GM12878 (cell line): ENCODE data around the gene STX7. TPM values are rescaled to one million over a fixed set of nuclear protein-coding genes. Genes with fewer than 3 reads are reported as not detected.

Source experiments
- ATAC-seq: fragments of 200-7000 bp; cut with Tn5 transposase; 3 replicates; pipeline ENCODE4 v1.9.1; 2020; ENCODE audit warnings: mild to moderate bottlenecking, moderate library complexity
- BruUV-seq: library from RNA; stranded (reverse); fragments of 400-500 nt; replicated peaks from 2 replicates; lab custom pipeline; 2021; lab: Mats Ljungman, UMichigan
- CTCF ChIA-PET: fragments of 300-600 bp; sonication (Branson Sonifier 250); formaldehyde crosslinking; extraction: SDS; loops from one replicate; lab custom pipeline; 2021; ENCODE audit warnings: inconsistent platforms; lab: Yijun Ruan, JAX
- POLR2A ChIA-PET: fragments of 350-600 bp; formaldehyde crosslinking; extraction: SDS; loops from one replicate; lab custom pipeline; 2021; ENCODE audit warnings: inconsistent platforms; lab: Charles Lee
- RAD21 ChIA-PET: fragments of 300-600 bp; sonication (Branson Sonifier 250); formaldehyde crosslinking; loops from one replicate; lab custom pipeline; 2023; ENCODE audit warnings: antibody characterized with exemption; ENCODE audit not compliant: unreplicated experiment; lab: Charles Lee
- SMC1A ChIA-PET: fragments of 300-600 bp; sonication (Branson Sonifier 250); formaldehyde crosslinking; loops from one replicate; lab custom pipeline; 2023; ENCODE audit not compliant: unreplicated experiment, uncharacterized antibody; lab: Charles Lee
- DNase-seq: peaks from one replicate; pipeline ENCODE4 v3.0.0-alpha.2; 2011; ENCODE audit warnings: low read depth, low spot score
- FAIRE-seq: peaks from 3 replicates; lab custom pipeline; 2011; peaks lifted over from hg19 to GRCh38; lab: Jason Lieb, UNC
- H2AFZ ChIP-seq: 2 replicates; pipeline ENCODE4 v1.6.0; 2011; ENCODE audit warnings: low read depth, low read length, control low read depth; ENCODE audit not compliant: control insufficient read depth
- H3K27ac ChIP-seq: 2 replicates; pipeline ENCODE4 v1.5.1; 2011; ENCODE audit warnings: control low read depth; ENCODE audit not compliant: control insufficient read depth, insufficient read depth
- H3K27me3 ChIP-seq, 2 experiments: replicated peaks in 1 of 2; 2 replicates each; pipeline versions ENCODE4 v1.6.0 to v1.6.1; 2011; ENCODE audit warnings: low read length in 1 of 2; ENCODE audit not compliant: control insufficient read depth in 2 of 2, insufficient read depth in 2 of 2
- H3K36me3 ChIP-seq, 2 experiments: 2 replicates each; pipeline ENCODE4 v1.5.1; 2011; ENCODE audit warnings: low read length in 1 of 2; ENCODE audit not compliant: control insufficient read depth in 2 of 2, insufficient read depth in 2 of 2
- H3K4me1 ChIP-seq: 2 replicates; pipeline ENCODE4 v1.6.1; 2011; ENCODE audit warnings: mild to moderate bottlenecking, low read length, moderate library complexity, mixed read lengths; ENCODE audit not compliant: control insufficient read depth, insufficient read depth
- H3K4me2 ChIP-seq: 2 replicates; pipeline ENCODE4 v1.6.0; 2011; ENCODE audit warnings: control low read depth; ENCODE audit not compliant: control insufficient read depth, insufficient read depth
- H3K4me3 ChIP-seq: fragments of 200-600 bp; sonication (generic); 2 replicates; pipeline ENCODE4 v1.5.1; 2016
- H3K79me2 ChIP-seq: 2 replicates; pipeline ENCODE4 v1.6.0; 2011; ENCODE audit warnings: low read length; ENCODE audit not compliant: control insufficient read depth, insufficient read depth
- H3K9ac ChIP-seq: 2 replicates; pipeline ENCODE4 v1.8.0; 2011; ENCODE audit warnings: low read length, control low read depth, mixed read lengths; ENCODE audit not compliant: control insufficient read depth, insufficient read depth
- H3K9me3 ChIP-seq: replicated peaks from 3 replicates; pipeline ENCODE4 v1.5.1; 2011; ENCODE audit warnings: mild to moderate bottlenecking, low read length; ENCODE audit not compliant: control insufficient read depth, insufficient read depth
- H4K20me1 ChIP-seq: 2 replicates; pipeline ENCODE4 v1.6.0; 2011; ENCODE audit not compliant: control insufficient read depth, insufficient read depth
- ATF7 ChIP-seq: fragments of 450-650 bp; IDR thresholded peaks from 2 replicates; pipeline ENCODE4 v1.6.1; 2016; ENCODE audit warnings: low read depth, mild to moderate bottlenecking
- BRCA1 ChIP-seq: IDR thresholded peaks from 2 replicates; pipeline ENCODE4 v1.6.1; 2011; ENCODE audit warnings: low read depth, low read length, improper control_type of control experiment
- CREB1 ChIP-seq: IDR thresholded peaks from 2 replicates; pipeline ENCODE4 v1.6.1; 2012; ENCODE audit warnings: low read depth, mild to moderate bottlenecking, inconsistent platforms
- EP300 ChIP-seq, 2 experiments: fragments of 150-350 bp in 1 of 2; IDR thresholded peaks; 2 replicates each; pipeline ENCODE4 v1.6.1; 2011 to 2012; ENCODE audit warnings: low read depth in 2 of 2, low read length in 2 of 2, borderline replicate concordance in 1 of 2, improper control_type of control experiment in 1 of 2, inconsistent platforms in 1 of 2; ENCODE audit not compliant: control insufficient read depth in 1 of 2
- FOXM1 ChIP-seq: IDR thresholded peaks from 2 replicates; pipeline ENCODE4 v1.6.1; 2012; ENCODE audit warnings: low read depth, mild to moderate bottlenecking, inconsistent platforms, low read length, moderate library complexity
- JUNB ChIP-seq: IDR thresholded peaks from 2 replicates; pipeline ENCODE4 v1.6.1; 2016; ENCODE audit warnings: antibody characterized with exemption, mild to moderate bottlenecking
- KAT2A ChIP-seq: conservative IDR thresholded peaks from 2 replicates; pipeline ENCODE4 v1.6.1; 2011; ENCODE audit warnings: low read depth, low read length; ENCODE audit not compliant: control insufficient read depth
- MEF2B ChIP-seq: fragments of 450-650 bp; IDR thresholded peaks from 2 replicates; pipeline ENCODE4 v1.6.1; 2018; ENCODE audit warnings: mild to moderate bottlenecking, moderate library complexity; ENCODE audit not compliant: partially characterized antibody, poor library complexity, severe bottlenecking
- MYC ChIP-seq: IDR thresholded peaks from 2 replicates; pipeline ENCODE4 v1.6.1; 2011; ENCODE audit warnings: mild to moderate bottlenecking, low read length, moderate library complexity, inconsistent platforms; ENCODE audit not compliant: insufficient read depth, insufficient replicate concordance, insufficient read length, severe bottlenecking
- RAD21 ChIP-seq: IDR thresholded peaks from 2 replicates; pipeline ENCODE4 v1.6.1; 2011; ENCODE audit warnings: mild to moderate bottlenecking, low read depth, low read length, moderate library complexity; ENCODE audit not compliant: insufficient read depth
- RFX5 ChIP-seq: IDR thresholded peaks from 2 replicates; pipeline ENCODE4 v1.6.1; 2011; ENCODE audit warnings: low read depth, low read length, improper control_type of control experiment
- SIN3A ChIP-seq: IDR thresholded peaks from 2 replicates; pipeline ENCODE4 v1.6.1; 2012; ENCODE audit warnings: low read depth, low read length, improper control_type of control experiment
- ZNF217 ChIP-seq: fragments of 450-650 bp; IDR thresholded peaks from 2 replicates; pipeline ENCODE4 v1.6.1; 2017; ENCODE audit warnings: antibody characterized with exemption, mild to moderate bottlenecking
- in situ Hi-C: fragments of 300-500 bp; cut with MboI; formaldehyde crosslinking; loops from 9 replicates; pipeline ENCODE4 v1.14.3; 2018; ENCODE audit warnings: mixed read lengths
- intact Hi-C: fragments of 100-400 bp; cut with micrococcal nuclease; formaldehyde crosslinking; loops from one replicate; pipeline ENCODE4 v1.14.2; 2022; ENCODE audit not compliant: unreplicated experiment
- polyA plus RNA-seq, 11 experiments: library from polyadenylated mRNA; depleted of rRNA in 4 of 11; unstranded in 6 of 11; stranded (reverse) in 5 of 11; fragments of >200 nt; fragmentation: Nextera tagmentation in 4 of 11; fragmentation: Illumina TruSeq in 1 of 11; extraction: Ambion mirVana in 4 of 11; extraction: Trizol in 1 of 11; gene quantifications; 1 replicate in 1 of 11; 2 replicates in 10 of 11; pipeline versions ENCODE4 v1.2.1 to v1.2.3, GENCODE V29; 2011 to 2016; ENCODE audit warnings: inconsistent platforms in 2 of 11, missing spikeins in 2 of 11, low read depth in 1 of 11
- total RNA-seq, 4 experiments: library from RNA; depleted of rRNA in 3 of 4; stranded (reverse); fragments of >200 nt in 3 of 4; fragmentation: Illumina TruSeq in 1 of 4; extraction: Trizol in 1 of 4; gene quantifications; 2 replicates each; pipeline versions ENCODE4 v1.2.1 to v1.2.3, GENCODE V29; 2013 to 2021
- TF ChIP-seq, protein P1 (sequence below): fragments of 450-650 bp; IDR thresholded peaks from 2 replicates; pipeline ENCODE4 v1.6.1; 2016; ENCODE audit warnings: mild to moderate bottlenecking
- TF ChIP-seq, protein P2 (sequence below): IDR thresholded peaks from 2 replicates; pipeline ENCODE4 v1.6.1; 2011; ENCODE audit warnings: borderline replicate concordance, low read depth, mild to moderate bottlenecking, moderate library complexity, low read length; ENCODE audit not compliant: insufficient read depth, poor library complexity, severe bottlenecking
- TF ChIP-seq, protein P3 (sequence below): IDR thresholded peaks from 2 replicates; pipeline ENCODE4 v1.6.1; 2012; ENCODE audit warnings: low read length, inconsistent platforms
- TF ChIP-seq, protein P4 (sequence below), 3 experiments: IDR thresholded peaks in 2 of 3; conservative IDR thresholded peaks in 1 of 3; 2 replicates each; pipeline ENCODE4 v1.5.1; 2011; ENCODE audit warnings: low read depth in 3 of 3, low read length in 3 of 3, mild to moderate bottlenecking in 3 of 3, control low read depth in 2 of 3, moderate library complexity in 2 of 3, inconsistent platforms in 1 of 3, mixed read lengths in 1 of 3; ENCODE audit not compliant: control insufficient read depth in 2 of 3, insufficient read depth in 1 of 3; ENCODE audit errors: extremely low read depth in 1 of 3
- TF ChIP-seq, protein P5 (sequence below): IDR thresholded peaks from 2 replicates; pipeline ENCODE4 v1.6.1; 2012; ENCODE audit warnings: low read depth, low read length, improper control_type of control experiment

STX7 gene
- total and polyA plus RNA-seq, 10 of the 15 experiments (the other 5 are each of a cell fraction or from before 2014, with no cell fraction given), result 26.5 to 75.5 (median 51.3) TPM

- Histone ChIP-seq H3K4me3 (no peak overlapping the region), H3K4me1 (no peaks in the 10 kb centered on the region), H3K9ac (no peak overlapping the region), H3K27ac (no peak overlapping the region), H3K4me2 (no peak overlapping the region), H3K27me3 (no peaks in the 10 kb centered on the region), H3K36me3 (no peaks in the 10 kb centered on the region), H3K9me3 (no peaks in the 10 kb centered on the region; the same call in 2 of the 3 replicates), H2AFZ (no peak overlapping the region), H4K20me1 (no peaks in the 10 kb centered on the region), H3K79me2 (no peaks in the 10 kb centered on the region)
- intact Hi-C loops (no loop called here), in situ Hi-C loops (no loop called here)
- ChIA-PET SMC1A (interaction anchor here (0.6 to 1.0 kb wide), 2 partner anchors 350 to 888 kb away, joined by 3 read pairs; no protein-coding TSS in a partner anchor), POLR2A (no interaction called here), CTCF (interaction anchor here (1.7 kb wide), 1 partner anchor 163 kb away, joined by 7 read pairs; no protein-coding TSS in a partner anchor), RAD21 (no interaction called here)
- FAIRE-seq (no peak), ATAC-seq (no peak), DNase-seq (no peak)
- TF ChIP-seq, protein P1, sequence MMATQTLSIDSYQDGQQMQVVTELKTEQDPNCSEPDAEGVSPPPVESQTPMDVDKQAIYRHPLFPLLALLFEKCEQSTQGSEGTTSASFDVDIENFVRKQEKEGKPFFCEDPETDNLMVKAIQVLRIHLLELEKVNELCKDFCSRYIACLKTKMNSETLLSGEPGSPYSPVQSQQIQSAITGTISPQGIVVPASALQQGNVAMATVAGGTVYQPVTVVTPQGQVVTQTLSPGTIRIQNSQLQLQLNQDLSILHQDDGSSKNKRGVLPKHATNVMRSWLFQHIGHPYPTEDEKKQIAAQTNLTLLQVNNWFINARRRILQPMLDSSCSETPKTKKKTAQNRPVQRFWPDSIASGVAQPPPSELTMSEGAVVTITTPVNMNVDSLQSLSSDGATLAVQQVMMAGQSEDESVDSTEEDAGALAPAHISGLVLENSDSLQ, result no peak
- TF ChIP-seq JUNB (no peak), ATF7 (no peak), ZNF217 (no peak), RFX5 (no peak), CREB1 (no peak), KAT2A (no peak), EP300 (IDR thresholded peaks at IDR 0.05; ENCODE audit: borderline replicate concordance in 1 of 2, control insufficient read depth in 1 of 2, low read depth in 2 of 2, low read length in 2 of 2) (no peak), FOXM1 (no peak), SIN3A (no peak), MYC (no peak), MEF2B (no peak), BRCA1 (no peak), RAD21 (no peak)
- TF ChIP-seq, protein P2, sequence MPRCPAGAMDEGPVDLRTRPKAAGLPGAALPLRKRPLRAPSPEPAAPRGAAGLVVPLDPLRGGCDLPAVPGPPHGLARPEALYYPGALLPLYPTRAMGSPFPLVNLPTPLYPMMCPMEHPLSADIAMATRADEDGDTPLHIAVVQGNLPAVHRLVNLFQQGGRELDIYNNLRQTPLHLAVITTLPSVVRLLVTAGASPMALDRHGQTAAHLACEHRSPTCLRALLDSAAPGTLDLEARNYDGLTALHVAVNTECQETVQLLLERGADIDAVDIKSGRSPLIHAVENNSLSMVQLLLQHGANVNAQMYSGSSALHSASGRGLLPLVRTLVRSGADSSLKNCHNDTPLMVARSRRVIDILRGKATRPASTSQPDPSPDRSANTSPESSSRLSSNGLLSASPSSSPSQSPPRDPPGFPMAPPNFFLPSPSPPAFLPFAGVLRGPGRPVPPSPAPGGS, result no peak
- TF ChIP-seq, protein P3, sequence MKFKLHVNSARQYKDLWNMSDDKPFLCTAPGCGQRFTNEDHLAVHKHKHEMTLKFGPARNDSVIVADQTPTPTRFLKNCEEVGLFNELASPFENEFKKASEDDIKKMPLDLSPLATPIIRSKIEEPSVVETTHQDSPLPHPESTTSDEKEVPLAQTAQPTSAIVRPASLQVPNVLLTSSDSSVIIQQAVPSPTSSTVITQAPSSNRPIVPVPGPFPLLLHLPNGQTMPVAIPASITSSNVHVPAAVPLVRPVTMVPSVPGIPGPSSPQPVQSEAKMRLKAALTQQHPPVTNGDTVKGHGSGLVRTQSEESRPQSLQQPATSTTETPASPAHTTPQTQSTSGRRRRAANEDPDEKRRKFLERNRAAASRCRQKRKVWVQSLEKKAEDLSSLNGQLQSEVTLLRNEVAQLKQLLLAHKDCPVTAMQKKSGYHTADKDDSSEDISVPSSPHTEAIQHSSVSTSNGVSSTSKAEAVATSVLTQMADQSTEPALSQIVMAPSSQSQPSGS, result no peak
- TF ChIP-seq, protein P4, sequence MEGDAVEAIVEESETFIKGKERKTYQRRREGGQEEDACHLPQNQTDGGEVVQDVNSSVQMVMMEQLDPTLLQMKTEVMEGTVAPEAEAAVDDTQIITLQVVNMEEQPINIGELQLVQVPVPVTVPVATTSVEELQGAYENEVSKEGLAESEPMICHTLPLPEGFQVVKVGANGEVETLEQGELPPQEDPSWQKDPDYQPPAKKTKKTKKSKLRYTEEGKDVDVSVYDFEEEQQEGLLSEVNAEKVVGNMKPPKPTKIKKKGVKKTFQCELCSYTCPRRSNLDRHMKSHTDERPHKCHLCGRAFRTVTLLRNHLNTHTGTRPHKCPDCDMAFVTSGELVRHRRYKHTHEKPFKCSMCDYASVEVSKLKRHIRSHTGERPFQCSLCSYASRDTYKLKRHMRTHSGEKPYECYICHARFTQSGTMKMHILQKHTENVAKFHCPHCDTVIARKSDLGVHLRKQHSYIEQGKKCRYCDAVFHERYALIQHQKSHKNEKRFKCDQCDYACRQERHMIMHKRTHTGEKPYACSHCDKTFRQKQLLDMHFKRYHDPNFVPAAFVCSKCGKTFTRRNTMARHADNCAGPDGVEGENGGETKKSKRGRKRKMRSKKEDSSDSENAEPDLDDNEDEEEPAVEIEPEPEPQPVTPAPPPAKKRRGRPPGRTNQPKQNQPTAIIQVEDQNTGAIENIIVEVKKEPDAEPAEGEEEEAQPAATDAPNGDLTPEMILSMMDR (IDR thresholded peaks at IDR 0.05 in 2 of 3, conservative IDR thresholded peaks at IDR 0.05 in 1 of 3; ENCODE audit: control insufficient read depth in 2 of 3, extremely low read depth in 1 of 3, insufficient read depth in 1 of 3, low read depth in 3 of 3, low read length in 3 of 3), result no peak
- TF ChIP-seq, protein P5, sequence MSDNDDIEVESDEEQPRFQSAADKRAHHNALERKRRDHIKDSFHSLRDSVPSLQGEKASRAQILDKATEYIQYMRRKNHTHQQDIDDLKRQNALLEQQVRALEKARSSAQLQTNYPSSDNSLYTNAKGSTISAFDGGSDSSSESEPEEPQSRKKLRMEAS, result no peak
- BruUV-seq, result no TSS peak
These were observed 69.7 kb downstream of the STX7 start for GRCh38 chr6:132443206-132443605.
